ENCODE measurements around the gene EPB41L3.

Gene EPB41L3

DNA sequence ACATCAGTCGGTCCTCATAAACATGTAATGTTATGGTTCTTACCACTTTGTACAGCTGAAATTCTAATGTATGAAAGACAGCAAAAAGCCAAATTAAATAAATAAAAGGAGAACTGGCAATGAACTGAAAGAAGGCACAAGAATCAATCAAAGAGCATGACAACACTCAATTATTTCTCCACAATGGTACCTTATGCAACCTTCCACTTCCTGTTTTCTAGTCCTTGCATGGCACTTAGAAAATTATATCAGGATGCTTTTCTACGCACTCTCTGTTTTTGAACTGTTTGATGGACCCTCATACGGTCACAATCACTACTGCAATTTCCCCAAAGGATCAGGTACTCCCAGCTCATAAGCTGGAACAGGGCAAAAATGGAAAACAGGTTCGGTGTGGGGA lies 81.6 kb downstream of the EPB41L3 start:
- no peak for TF ChIP-seq CTCF (conservative IDR thresholded peaks at IDR 0.05)

GRCh38 chr18:5461041-5461440 lies 82.8 kb downstream of the EPB41L3 start:
- H3K27ac ChIP-seq, result peak overlapping the region; percentile 18; the same call in 1 of the 2 replicates
- TF ChIP-seq CTCF (conservative IDR thresholded peaks at IDR 0.05), result no peak

More for the DNA sequence above, 81.6 kb downstream of the EPB41L3 start:
- H3K27ac ChIP-seq, result no peak overlapping the region

GRCh38 chr18:5457462-5457957 lies 86.3 kb downstream of the EPB41L3 start:
- no peak for TF ChIP-seq CTCF (conservative IDR thresholded peaks at IDR 0.05)
- no peak overlapping the region for H3K27ac ChIP-seq

- H3K27ac ChIP-seq, result no peak overlapping the region
- TF ChIP-seq CTCF (conservative IDR thresholded peaks at IDR 0.05), result peak; percentile 50
These were observed 87.0 kb downstream of the EPB41L3 start for GRCh38 chr18:5456577-5457461.

DNA sequence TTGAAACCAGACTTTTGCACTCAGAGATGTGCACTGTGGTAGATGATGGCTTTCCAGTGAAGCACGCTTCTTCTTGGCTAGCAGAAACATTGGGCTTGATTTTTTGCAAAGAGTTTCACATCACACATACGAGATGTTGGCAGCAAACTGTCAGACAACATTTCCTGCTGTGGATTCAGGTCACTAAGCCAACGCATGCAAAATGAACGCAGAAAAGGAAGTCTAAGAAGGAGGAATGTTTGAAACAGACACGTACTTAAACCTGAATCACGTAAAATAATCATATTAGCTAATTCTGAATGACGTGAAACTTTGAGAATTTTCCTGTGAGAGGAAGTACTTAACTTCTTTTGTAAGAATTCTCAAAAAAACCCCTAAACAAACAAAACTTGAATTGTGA lies 88.1 kb downstream of the EPB41L3 start:
- no peak overlapping the region for H3K27ac ChIP-seq
- no peak for TF ChIP-seq CTCF (conservative IDR thresholded peaks at IDR 0.05)

DNA sequence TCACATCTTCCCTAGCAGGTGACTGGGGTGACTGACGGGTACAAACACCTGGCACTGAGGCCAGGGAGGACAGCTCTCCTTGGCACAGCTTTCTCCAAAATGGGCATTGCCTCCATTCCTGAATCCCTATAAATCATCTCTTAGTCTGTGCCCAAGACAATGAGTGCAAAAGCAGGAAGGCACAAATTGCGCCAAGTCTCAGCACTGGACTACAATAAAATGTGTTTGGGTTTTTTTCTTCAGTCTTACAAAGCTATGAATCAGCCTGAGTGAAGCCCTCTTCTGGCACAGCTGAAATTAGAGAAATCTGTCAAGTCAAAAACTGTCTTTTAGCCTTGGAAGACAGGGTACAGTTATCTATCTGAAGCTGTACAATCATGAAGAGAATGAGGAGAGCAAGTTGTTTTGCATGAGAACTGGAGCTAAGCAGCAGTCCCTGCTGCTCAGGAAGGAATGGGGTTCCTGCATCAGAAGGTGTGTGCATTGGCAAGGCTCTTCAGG lies 90.8 kb downstream of the EPB41L3 start:
- no peak overlapping the region for H3K27ac ChIP-seq
- no peak for TF ChIP-seq CTCF (conservative IDR thresholded peaks at IDR 0.05)

- TF ChIP-seq CTCF (conservative IDR thresholded peaks at IDR 0.05), result no peak
- H3K27ac ChIP-seq, result no peak overlapping the region
These were observed 91.9 kb downstream of the EPB41L3 start for GRCh38 chr18:5451871-5452270.

Data from VCaP (cell line).